HG02798 (cell line): ENCODE results near the gene C6orf132.
"Not testable (repeated sequence)": the region's sequence is repeated elsewhere in the genome, so short reads cannot be mapped to it uniquely, and the experiment has no call there.

ENCODE experiments used
- ATAC-seq: cut with Tn5 transposase; IDR thresholded peaks from one replicate; pipeline ENCODE4 v1.9.1; 2021; ENCODE audit warnings: mild to moderate bottlenecking; ENCODE audit not compliant: unreplicated experiment, poor library complexity

The C6orf132 gene

GRCh38 chr6:42162384-42162783 is 20.0 kb upstream of the C6orf132 start:
- ATAC-seq: no peak

- no peak for ATAC-seq
Measured at GRCh38 chr6:42159431-42160024, 17.1 kb upstream of the C6orf132 start.

GRCh38 chr6:42158631-42159030 is 16.2 kb upstream of the C6orf132 start:
- no peak for ATAC-seq

GRCh38 chr6:42158011-42158410 is 15.6 kb upstream of the C6orf132 start:
- ATAC-seq: no peak

- no peak for ATAC-seq
Measured at GRCh38 chr6:42156638-42157037, 14.2 kb upstream of the C6orf132 start.

GRCh38 chr6:42155293-42155692 is 12.9 kb upstream of the C6orf132 start:
- ATAC-seq: no peak

GRCh38 chr6:42154461-42155209 is 12.2 kb upstream of the C6orf132 start:
- no peak for ATAC-seq

GRCh38 chr6:42153921-42154320 is 11.5 kb upstream of the C6orf132 start:
- no peak for ATAC-seq

GRCh38 chr6:42152528-42153213 is 10.3 kb upstream of the C6orf132 start:
- not testable (repeated sequence) for ATAC-seq

GRCh38 chr6:42152024-42152423 is 9.6 kb upstream of the C6orf132 start:
- no peak for ATAC-seq

GRCh38 chr6:42150254-42150653 is 7.8 kb upstream of the C6orf132 start:
- ATAC-seq: no peak

GRCh38 chr6:42148058-42148457 is 5.6 kb upstream of the C6orf132 start:
- no peak for ATAC-seq

- ATAC-seq: no peak
Measured at GRCh38 chr6:42147138-42147562, 4.7 kb upstream of the C6orf132 start.

GRCh38 chr6:42141603-42142117 is 760 bp downstream of the C6orf132 start:
- no peak for ATAC-seq

GRCh38 chr6:42140756-42141602 is 1.4 kb downstream of the C6orf132 start:
- no peak for ATAC-seq

- ATAC-seq: no peak
Measured at GRCh38 chr6:42140032-42140431, 2.4 kb downstream of the C6orf132 start.

- no peak for ATAC-seq
Measured at GRCh38 chr6:42138630-42139619, 3.5 kb downstream of the C6orf132 start.

- ATAC-seq: no peak
Measured at GRCh38 chr6:42138190-42138589, 4.2 kb downstream of the C6orf132 start.

GRCh38 chr6:42137194-42137753 is 5.1 kb downstream of the C6orf132 start:
- ATAC-seq: no peak
